Cardiac muscle cell (in vitro differentiated cells and primary cell): ENCODE results near the gene POLE4. TPM values are rescaled to one million over a fixed set of nuclear protein-coding genes. Genes with fewer than 3 reads are reported as not detected.

Experiments used
- DNase-seq, 2 donors: peaks; one replicate each; pipeline versions ENCODE4 v3.0.0 to v3.0.0-alpha.2; 2010 to 2017; ENCODE audit warnings: low read depth in 1 of 2, low spot score in 1 of 2
- H3K27ac ChIP-seq: fragments of 200-600 bp; sonication (generic); 2 replicates; pipeline ENCODE4 v1.5.1; 2016
- H3K27me3 ChIP-seq: fragments of 200-600 bp; sonication (generic); 2 replicates; pipeline ENCODE4 v1.6.0; 2016; ENCODE audit warnings: control low read depth
- H3K36me3 ChIP-seq: fragments of 200-600 bp; sonication (generic); 2 replicates; pipeline ENCODE4 v1.5.1; 2016; ENCODE audit warnings: control low read depth
- H3K4me1 ChIP-seq: fragments of 200-600 bp; sonication (generic); 2 replicates; pipeline ENCODE4 v1.8.1; 2017; ENCODE audit warnings: low read depth, mild to moderate bottlenecking, mixed run types
- H3K4me3 ChIP-seq: fragments of 200-600 bp; sonication (generic); 2 replicates; pipeline ENCODE4 v1.5.1; 2016; ENCODE audit warnings: mild to moderate bottlenecking
- H3K9me3 ChIP-seq: fragments of 200-600 bp; sonication (generic); 2 replicates; pipeline ENCODE4 v1.5.1; 2017; ENCODE audit warnings: low read depth, mild to moderate bottlenecking, control low read depth
- CTCF ChIP-seq: IDR thresholded peaks from 2 replicates; pipeline ENCODE4 v1.5.1; 2012; ENCODE audit warnings: low read depth, mild to moderate bottlenecking, low read length
- polyA plus RNA-seq: library from polyadenylated mRNA; unstranded; fragments of >200 nt; fragmentation: Nextera tagmentation; extraction: Ambion mirVana; gene quantifications from 2 replicates; pipeline ENCODE4 v1.2.1, GENCODE V29; 2016
- total RNA-seq: library from RNA; depleted of rRNA; stranded (reverse); fragments of >200 nt; gene quantifications from 2 replicates; pipeline ENCODE4 v1.2.3, GENCODE V29; 2016

POLE4 gene
- total RNA-seq: 11.0 and 19.9 TPM in 2 replicates
- 50.1 and 89.9 TPM in 2 replicates for polyA plus RNA-seq

- Histone ChIP-seq H3K27ac (peak within 1 kb of the TSS; percentile 63), H3K9me3 (no peaks in the 10 kb centered on the region)
- no peak for TF ChIP-seq CTCF
Measured at GRCh38 chr2:74958274-74959105, at the start of gene POLE4. Gene POLE4 (plus strand): TSS chr2:74958643. CDS start chr2:74958680, 37 bp downstream.

GRCh38 chr2:74908748-74909444, 49.5 kb upstream of the POLE4 start:
- no peak for TF ChIP-seq CTCF
- peak in 1 of 2 donors; percentile 12 for DNase-seq
- Histone ChIP-seq H3K4me1 (no peaks in the 10 kb centered on the region), H3K9me3 (no peaks in the 10 kb centered on the region), H3K27ac (no peak overlapping the region), H3K36me3 (no peaks in the 10 kb centered on the region), H3K27me3 (peaks cover 26% of the 10 kb centered on the region), H3K4me3 (no peak overlapping the region)

More at GRCh38 chr2:74958274-74959105, at the start of gene POLE4:
- no peaks in the 10 kb centered on the region for H3K27me3 ChIP-seq
- H3K4me1 ChIP-seq: no peaks in the 10 kb centered on the region
- DNase-seq: peak; percentile 87 to 92
- H3K4me3 ChIP-seq: peak within 1 kb of the TSS; percentile 64
- no peaks in the 10 kb centered on the region for H3K36me3 ChIP-seq

GRCh38 chr2:74910245-74910644, 48.2 kb upstream of the POLE4 start:
- DNase-seq: no peak
- Histone ChIP-seq H3K9me3 (no peaks in the 10 kb centered on the region), H3K36me3 (no peaks in the 10 kb centered on the region), H3K27ac (no peak overlapping the region), H3K27me3 (peaks cover 26% of the 10 kb centered on the region), H3K4me3 (no peak overlapping the region), H3K4me1 (no peaks in the 10 kb centered on the region)
- no peak for TF ChIP-seq CTCF

GRCh38 chr2:74911061-74911460, 47.4 kb upstream of the POLE4 start:
- Histone ChIP-seq H3K4me3 (no peak overlapping the region), H3K36me3 (no peaks in the 10 kb centered on the region), H3K4me1 (no peaks in the 10 kb centered on the region), H3K27me3 (peaks cover 26% of the 10 kb centered on the region), H3K27ac (no peak overlapping the region), H3K9me3 (no peaks in the 10 kb centered on the region)
- no peak for TF ChIP-seq CTCF
- no peak for DNase-seq

- no peak for TF ChIP-seq CTCF
- Histone ChIP-seq H3K4me1 (peaks cover 10% of the 10 kb centered on the region), H3K9me3 (no peaks in the 10 kb centered on the region), H3K36me3 (no peaks in the 10 kb centered on the region), H3K4me3 (no peak overlapping the region), H3K27me3 (peaks cover under 1% of the 10 kb centered on the region), H3K27ac (no peak overlapping the region)
- DNase-seq: peak in 1 of 2 donors; percentile 45
Measured at GRCh38 chr2:74915743-74916142, 42.7 kb upstream of the POLE4 start.
